NCI-H1105 treated with DMSO at 0.1 percent for 48 hours (cell line): ENCODE data around the gene MYLK2.
A peak's percentile ranks its signal among the peaks of the same experiment; 100 is the strongest.

Experiments used
- DNase-seq: peaks from one replicate; lab custom pipeline; 2025; lab: John Stamatoyannopoulos, UW

The MYLK2 gene

GRCh38 chr20:31871618-31871954, 52.4 kb downstream of the MYLK2 start:
- DNase-seq, result no peak

GRCh38 chr20:31872406-31872805, 53.2 kb downstream of the MYLK2 start:
- DNase-seq, result no peak

GRCh38 chr20:31875671-31876070, 56.5 kb downstream of the MYLK2 start:
- DNase-seq, result no peak

GRCh38 chr20:31877684-31878083, 58.5 kb downstream of the MYLK2 start:
- no peak for DNase-seq

- peak; percentile 94 for DNase-seq
Observed at GRCh38 chr20:31879143-31879987, 60.2 kb downstream of the MYLK2 start.

GRCh38 chr20:31881945-31882344, 62.8 kb downstream of the MYLK2 start:
- DNase-seq, result no peak

- no peak for DNase-seq
Observed at GRCh38 chr20:31883829-31884228, 64.7 kb downstream of the MYLK2 start.
